ENCODE results near the gene RMP24.

DNA sequence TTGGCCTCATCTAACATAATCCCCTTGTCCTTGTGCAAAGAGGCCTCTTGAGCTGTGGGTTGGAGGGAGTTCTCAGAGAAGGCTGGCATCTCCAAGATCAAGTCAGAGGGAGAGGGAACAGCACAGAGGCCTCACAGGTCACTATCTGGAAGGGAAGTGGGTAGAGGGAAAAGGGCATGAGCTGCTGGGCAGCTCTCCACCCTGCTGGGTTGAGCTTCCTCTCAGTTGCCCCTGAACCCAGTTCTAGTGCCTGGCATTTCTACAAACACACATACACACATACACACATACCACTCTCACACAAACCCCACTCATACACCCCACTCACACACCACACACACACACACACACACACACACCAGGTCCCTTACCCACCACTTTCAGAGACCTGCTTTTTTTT is 30.3 kb upstream of the RMP24 start:
- TF ChIP-seq RARB (CRISPR knock-in tag; IDR thresholded peaks at IDR 0.05) = no peak
- TF ChIP-seq TCF4 (CRISPR knock-in tag; IDR thresholded peaks at IDR 0.05; ENCODE audit: borderline replicate concordance) = no peak
- TF ChIP-seq ARNTL (CRISPR knock-in tag; IDR thresholded peaks at IDR 0.05; ENCODE audit: borderline replicate concordance, low read depth) = no peak
- no peak for TF ChIP-seq PPARA (CRISPR knock-in tag; IDR thresholded peaks at IDR 0.05; ENCODE audit: borderline replicate concordance)
- no peak for TF ChIP-seq BACH2 (CRISPR knock-in tag; IDR thresholded peaks at IDR 0.05; ENCODE audit: borderline replicate concordance)
- no peak for TF ChIP-seq ESRRG (CRISPR knock-in tag; IDR thresholded peaks at IDR 0.05)
- no peak for TF ChIP-seq ZFP3 (CRISPR knock-in tag; IDR thresholded peaks at IDR 0.05)
- TF ChIP-seq, protein P1, sequence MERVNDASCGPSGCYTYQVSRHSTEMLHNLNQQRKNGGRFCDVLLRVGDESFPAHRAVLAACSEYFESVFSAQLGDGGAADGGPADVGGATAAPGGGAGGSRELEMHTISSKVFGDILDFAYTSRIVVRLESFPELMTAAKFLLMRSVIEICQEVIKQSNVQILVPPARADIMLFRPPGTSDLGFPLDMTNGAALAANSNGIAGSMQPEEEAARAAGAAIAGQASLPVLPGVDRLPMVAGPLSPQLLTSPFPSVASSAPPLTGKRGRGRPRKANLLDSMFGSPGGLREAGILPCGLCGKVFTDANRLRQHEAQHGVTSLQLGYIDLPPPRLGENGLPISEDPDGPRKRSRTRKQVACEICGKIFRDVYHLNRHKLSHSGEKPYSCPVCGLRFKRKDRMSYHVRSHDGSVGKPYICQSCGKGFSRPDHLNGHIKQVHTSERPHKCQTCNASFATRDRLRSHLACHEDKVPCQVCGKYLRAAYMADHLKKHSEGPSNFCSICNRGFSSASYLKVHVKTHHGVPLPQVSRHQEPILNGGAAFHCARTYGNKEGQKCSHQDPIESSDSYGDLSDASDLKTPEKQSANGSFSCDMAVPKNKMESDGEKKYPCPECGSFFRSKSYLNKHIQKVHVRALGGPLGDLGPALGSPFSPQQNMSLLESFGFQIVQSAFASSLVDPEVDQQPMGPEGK (CRISPR knock-in tag; IDR thresholded peaks at IDR 0.05; ENCODE audit: borderline replicate concordance) = no peak
- TF ChIP-seq, protein P2, sequence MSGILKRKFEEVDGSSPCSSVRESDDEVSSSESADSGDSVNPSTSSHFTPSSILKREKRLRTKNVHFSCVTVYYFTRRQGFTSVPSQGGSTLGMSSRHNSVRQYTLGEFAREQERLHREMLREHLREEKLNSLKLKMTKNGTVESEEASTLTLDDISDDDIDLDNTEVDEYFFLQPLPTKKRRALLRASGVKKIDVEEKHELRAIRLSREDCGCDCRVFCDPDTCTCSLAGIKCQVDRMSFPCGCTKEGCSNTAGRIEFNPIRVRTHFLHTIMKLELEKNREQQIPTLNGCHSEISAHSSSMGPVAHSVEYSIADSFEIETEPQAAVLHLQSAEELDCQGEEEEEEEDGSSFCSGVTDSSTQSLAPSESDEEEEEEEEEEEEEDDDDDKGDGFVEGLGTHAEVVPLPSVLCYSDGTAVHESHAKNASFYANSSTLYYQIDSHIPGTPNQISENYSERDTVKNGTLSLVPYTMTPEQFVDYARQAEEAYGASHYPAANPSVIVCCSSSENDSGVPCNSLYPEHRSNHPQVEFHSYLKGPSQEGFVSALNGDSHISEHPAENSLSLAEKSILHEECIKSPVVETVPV (CRISPR knock-in tag; IDR thresholded peaks at IDR 0.05) = no peak
- TF ChIP-seq CSDC2 (CRISPR knock-in tag; IDR thresholded peaks at IDR 0.05) = no peak
- TF ChIP-seq ZNF70 (CRISPR knock-in tag; IDR thresholded peaks at IDR 0.05) = no peak
